ENCODE results near the gene CACNA1S. TPM values are rescaled to one million over a fixed set of nuclear protein-coding genes. Genes with fewer than 3 reads are reported as not detected.

The CACNA1S gene
- total RNA-seq, 2 experiments from 2014 or later, result not detected

DNA sequence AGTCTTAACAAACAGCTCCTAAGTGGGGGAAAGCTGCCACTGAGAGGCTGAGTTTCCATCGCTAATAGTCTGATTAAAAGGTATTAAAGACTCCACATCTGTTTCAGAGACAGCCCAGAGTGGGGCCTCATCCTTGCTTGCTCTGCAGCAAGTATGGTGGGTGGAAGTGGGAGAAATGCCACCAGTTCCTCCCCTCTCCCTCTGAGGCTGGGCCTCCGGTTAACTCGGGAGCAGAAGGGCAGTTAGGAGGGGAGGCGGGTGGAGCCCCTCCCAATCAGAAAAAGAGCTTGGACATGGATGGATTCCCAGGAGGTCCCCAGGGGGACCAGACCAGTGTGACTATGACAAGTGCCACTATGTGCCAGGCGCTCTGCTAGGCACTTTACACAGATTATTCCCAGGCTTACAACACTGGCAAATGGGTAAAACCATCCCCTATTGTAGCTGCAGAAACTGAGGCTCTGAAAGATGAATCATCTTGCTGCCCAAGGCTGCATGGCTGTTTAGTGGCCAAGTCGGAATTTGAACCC lies 26.1 kb upstream of the CACNA1S start:
- Mint-ChIP-seq H3K9me3 (no peaks in the 10 kb centered on the region), H3K4me1 (ENCODE audit: low read depth) (no peaks in the 10 kb centered on the region), H3K4me3 (no peak overlapping the region), H3K27ac (no peak overlapping the region), H3K27me3 (no peaks in the 10 kb centered on the region), H3K36me3 (ENCODE audit: low read depth) (peaks cover 63% of the 10 kb centered on the region)
- Histone ChIP-seq H3K36me3 (ENCODE audit: insufficient read depth, low read length) (peaks cover 40% of the 10 kb centered on the region), H3K27ac (ENCODE audit: low read depth in 1 of 2, low read length in 2 of 2) (no peak overlapping the region), H3K4me3 (ENCODE audit: low read length) (no peak overlapping the region), H3K4me1 (ENCODE audit: insufficient read depth, low read length) (no peaks in the 10 kb centered on the region), H3K27me3 (ENCODE audit: control insufficient read depth in 1 of 2, insufficient read depth in 2 of 2, low read length in 2 of 2) (no peaks in the 10 kb centered on the region), H3K9me3 (ENCODE audit: control insufficient read depth in 1 of 2, insufficient read depth in 1 of 2, low read length in 2 of 2) (no peaks in the 10 kb centered on the region)
- ATAC-seq (ENCODE audit: poor library complexity), result no peak
- intact Hi-C loops (cut with DNase I, micrococcal nuclease), result no loop called here
- ChIA-PET CTCF (no interaction called here), POLR2A (interaction anchor here (2.1 kb wide), 1 partner anchor 15 kb away, joined by 4 read pairs; no protein-coding TSS in a partner anchor)
- no peak for TF ChIP-seq CTCF (IDR thresholded peaks at IDR 0.05)
- no peak for DNase-seq

DNA sequence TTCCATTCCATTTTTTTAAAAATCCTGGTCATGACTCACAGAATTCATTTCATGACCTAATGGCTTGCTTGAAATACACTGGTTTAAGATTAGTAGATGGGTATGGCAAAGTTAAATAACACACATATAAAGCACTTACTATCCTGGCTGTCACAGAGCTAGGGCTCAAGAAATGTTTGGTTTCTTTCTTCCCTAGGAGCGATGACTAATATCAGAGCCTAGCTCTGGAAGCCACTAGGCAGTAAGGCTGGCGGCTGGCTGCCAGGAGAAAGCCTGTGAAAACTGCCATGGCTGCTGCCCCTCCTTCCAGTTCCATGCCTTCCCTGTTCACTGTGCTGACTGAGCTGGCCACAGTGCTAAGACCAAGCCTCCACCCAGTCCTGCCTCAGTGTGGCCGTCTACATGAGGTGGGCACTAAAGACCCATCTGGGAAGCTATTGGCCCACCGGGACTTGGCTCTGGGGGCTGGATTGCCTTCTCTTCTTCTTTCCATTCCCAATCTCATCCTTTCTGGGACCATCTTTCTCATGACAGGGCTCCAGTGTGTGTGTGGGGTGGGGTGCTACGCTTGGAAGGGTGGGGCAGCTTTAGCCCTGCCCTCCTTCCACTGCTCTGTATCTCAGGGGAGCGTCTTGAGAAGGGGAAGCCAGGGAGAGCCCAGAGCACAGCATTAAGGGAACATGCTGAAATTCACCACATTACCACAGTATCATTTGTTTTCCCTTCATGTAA lies 25.5 kb upstream of the CACNA1S start:
- ATAC-seq (ENCODE audit: poor library complexity), result no peak
- DNase-seq, result no peak
- no peaks in the 10 kb centered on the region for H3K4me1 Mint-ChIP-seq (ENCODE audit: low read depth)
- H3K27me3 Mint-ChIP-seq, result no peaks in the 10 kb centered on the region
- peaks cover 59% of the 10 kb centered on the region for H3K36me3 Mint-ChIP-seq (ENCODE audit: low read depth)
- H3K9me3 ChIP-seq (ENCODE audit: control insufficient read depth in 1 of 2, insufficient read depth in 1 of 2, low read length in 2 of 2), result no peaks in the 10 kb centered on the region
- POLR2A ChIA-PET, result interaction anchor here (2.1 kb wide), 1 partner anchor 16 kb away, joined by 4 read pairs; no protein-coding TSS in a partner anchor
- H3K4me3 Mint-ChIP-seq, result no peak overlapping the region
- H3K36me3 ChIP-seq (ENCODE audit: insufficient read depth, low read length), result peaks cover 34% of the 10 kb centered on the region
- intact Hi-C loops (cut with DNase I, micrococcal nuclease), result no loop called here
- no peaks in the 10 kb centered on the region for H3K4me1 ChIP-seq (ENCODE audit: insufficient read depth, low read length)
- CTCF ChIA-PET, result no interaction called here
- TF ChIP-seq CTCF (IDR thresholded peaks at IDR 0.05), result no peak
- no peaks in the 10 kb centered on the region for H3K9me3 Mint-ChIP-seq
- H3K27ac Mint-ChIP-seq, result no peak overlapping the region
- no peak overlapping the region for H3K27ac ChIP-seq (ENCODE audit: low read depth in 1 of 2, low read length in 2 of 2)
- H3K4me3 ChIP-seq (ENCODE audit: low read length), result no peak overlapping the region
- H3K27me3 ChIP-seq (ENCODE audit: control insufficient read depth in 1 of 2, insufficient read depth in 2 of 2, low read length in 2 of 2), result no peaks in the 10 kb centered on the region

GRCh38 chr1:201137024-201137392 lies 24.8 kb upstream of the CACNA1S start:
- no peak overlapping the region for H3K4me3 ChIP-seq (ENCODE audit: low read length)
- H3K36me3 Mint-ChIP-seq (ENCODE audit: low read depth), result peaks cover 54% of the 10 kb centered on the region
- H3K4me1 Mint-ChIP-seq (ENCODE audit: low read depth), result no peaks in the 10 kb centered on the region
- H3K9me3 ChIP-seq (ENCODE audit: control insufficient read depth in 1 of 2, insufficient read depth in 1 of 2, low read length in 2 of 2), result no peaks in the 10 kb centered on the region
- ChIA-PET CTCF (interaction anchor here (0.6 to 0.7 kb wide), 2 partner anchors 13 to 20 kb away, joined by 3 read pairs; no protein-coding TSS in a partner anchor), POLR2A (interaction anchor here (0.6 to 2.1 kb wide), 2 partner anchors 16 to 267 kb away, joined by 3 to 4 read pairs; no protein-coding TSS in a partner anchor)
- intact Hi-C loops (cut with DNase I, micrococcal nuclease), result no loop called here
- no peak overlapping the region for H3K27ac Mint-ChIP-seq
- peaks cover 32% of the 10 kb centered on the region for H3K36me3 ChIP-seq (ENCODE audit: insufficient read depth, low read length)
- no peaks in the 10 kb centered on the region for H3K4me1 ChIP-seq (ENCODE audit: insufficient read depth, low read length)
- H3K27me3 Mint-ChIP-seq, result no peaks in the 10 kb centered on the region
- DNase-seq, result no peak
- no peak overlapping the region for H3K4me3 Mint-ChIP-seq
- no peaks in the 10 kb centered on the region for H3K27me3 ChIP-seq (ENCODE audit: control insufficient read depth in 1 of 2, insufficient read depth in 2 of 2, low read length in 2 of 2)
- TF ChIP-seq CTCF (IDR thresholded peaks at IDR 0.05), result no peak
- H3K27ac ChIP-seq (ENCODE audit: low read depth in 1 of 2, low read length in 2 of 2), result no peak overlapping the region
- H3K9me3 Mint-ChIP-seq, result no peaks in the 10 kb centered on the region
- ATAC-seq (ENCODE audit: poor library complexity), result no peak
